ENCODE measurements around the gene UROC1.

DNA sequence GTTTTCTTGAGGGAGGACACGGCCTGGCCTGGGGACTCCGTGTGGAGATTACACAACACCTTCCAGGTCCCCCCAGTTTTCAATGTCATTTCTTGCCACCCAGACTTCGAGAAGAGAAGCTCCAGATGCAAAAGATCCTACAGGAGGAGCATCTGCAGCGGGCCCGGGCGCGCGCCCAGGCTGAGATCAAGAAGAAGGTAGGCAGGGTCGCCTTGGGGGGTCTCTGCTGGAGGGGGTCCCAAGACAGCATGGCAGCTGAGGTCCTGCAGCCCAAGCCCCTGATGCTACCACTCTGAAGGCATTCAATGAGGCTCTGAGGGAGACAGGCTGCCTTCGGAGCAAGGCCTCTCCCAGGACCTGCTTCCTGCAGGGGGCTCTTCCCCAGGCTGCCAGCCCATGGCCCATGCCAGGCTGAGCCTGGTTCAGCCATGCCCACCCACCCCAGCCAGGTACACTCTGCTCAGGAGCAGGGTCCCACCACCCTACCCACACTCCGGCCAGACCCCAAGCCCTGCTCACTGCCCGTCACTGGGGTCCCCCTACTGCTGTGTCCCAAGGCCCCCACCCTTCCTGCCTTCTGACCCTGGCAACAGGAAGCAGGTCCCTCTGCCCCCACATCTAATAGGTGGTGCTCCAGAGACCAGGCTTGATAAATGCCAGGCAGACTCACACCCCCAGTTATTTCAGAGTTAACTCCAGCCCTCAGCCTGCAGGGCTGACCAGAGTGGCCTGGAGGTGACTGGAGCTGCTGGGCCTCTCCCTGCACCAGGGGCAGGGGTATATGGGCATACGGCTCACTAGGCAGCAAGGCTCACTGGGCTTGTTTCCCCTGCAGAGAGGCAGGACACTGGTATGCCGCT is 81.9 kb downstream of the UROC1 start:
- TF ChIP-seq EZH2 (IDR thresholded peaks at IDR 0.05; ENCODE audit: borderline replicate concordance, low read length): no peak
- TF ChIP-seq, protein P1, sequence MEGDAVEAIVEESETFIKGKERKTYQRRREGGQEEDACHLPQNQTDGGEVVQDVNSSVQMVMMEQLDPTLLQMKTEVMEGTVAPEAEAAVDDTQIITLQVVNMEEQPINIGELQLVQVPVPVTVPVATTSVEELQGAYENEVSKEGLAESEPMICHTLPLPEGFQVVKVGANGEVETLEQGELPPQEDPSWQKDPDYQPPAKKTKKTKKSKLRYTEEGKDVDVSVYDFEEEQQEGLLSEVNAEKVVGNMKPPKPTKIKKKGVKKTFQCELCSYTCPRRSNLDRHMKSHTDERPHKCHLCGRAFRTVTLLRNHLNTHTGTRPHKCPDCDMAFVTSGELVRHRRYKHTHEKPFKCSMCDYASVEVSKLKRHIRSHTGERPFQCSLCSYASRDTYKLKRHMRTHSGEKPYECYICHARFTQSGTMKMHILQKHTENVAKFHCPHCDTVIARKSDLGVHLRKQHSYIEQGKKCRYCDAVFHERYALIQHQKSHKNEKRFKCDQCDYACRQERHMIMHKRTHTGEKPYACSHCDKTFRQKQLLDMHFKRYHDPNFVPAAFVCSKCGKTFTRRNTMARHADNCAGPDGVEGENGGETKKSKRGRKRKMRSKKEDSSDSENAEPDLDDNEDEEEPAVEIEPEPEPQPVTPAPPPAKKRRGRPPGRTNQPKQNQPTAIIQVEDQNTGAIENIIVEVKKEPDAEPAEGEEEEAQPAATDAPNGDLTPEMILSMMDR (conservative IDR thresholded peaks at IDR 0.05 in 1 of 2, IDR thresholded peaks at IDR 0.05 in 1 of 2; ENCODE audit: extremely low read depth in 1 of 2, insufficient read depth in 1 of 2, low read depth in 1 of 2, low read length in 2 of 2): no peak
